ENCODE data around the gene SMYD5.
"Not testable (repeated sequence)": the region's sequence is repeated elsewhere in the genome, so short reads cannot be mapped to it uniquely, and the experiment has no call there.

Gene SMYD5

DNA sequence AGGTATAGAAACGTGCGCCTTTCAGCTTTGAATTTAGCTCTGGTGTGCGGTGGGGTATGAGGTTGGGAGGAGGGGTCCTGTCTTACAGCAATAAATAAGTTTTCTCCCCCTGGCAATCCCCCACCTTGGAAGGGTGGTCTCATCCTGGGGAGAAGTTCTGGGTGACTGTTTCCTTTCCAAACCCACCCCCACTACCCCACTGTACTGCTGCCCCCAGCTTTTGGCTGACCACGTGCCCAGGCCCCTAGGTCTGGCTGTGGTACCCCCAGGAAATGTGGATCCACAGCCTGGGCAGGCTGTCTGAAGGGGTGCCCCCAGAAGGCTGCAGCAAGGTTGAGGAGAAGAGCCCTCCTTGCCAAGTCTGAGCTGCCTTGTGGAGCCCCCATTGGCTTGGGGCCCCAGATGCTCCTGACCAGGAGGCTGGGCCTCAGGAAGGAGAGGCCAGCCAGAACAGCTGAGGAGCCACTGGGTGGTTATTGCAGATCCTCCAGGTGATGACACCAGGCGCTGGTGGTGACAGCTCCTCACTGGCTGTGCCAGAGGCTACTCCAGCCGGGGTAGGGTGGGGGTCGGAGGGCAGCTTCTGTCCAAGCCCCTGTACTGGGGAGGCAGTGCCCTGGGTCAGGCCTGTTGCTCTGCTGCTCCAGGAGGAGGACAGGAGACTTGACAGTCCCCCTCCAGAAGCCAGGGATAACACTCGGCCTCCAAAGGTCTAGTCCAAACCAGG lies 44.3 kb downstream of the SMYD5 start:
- TF ChIP-seq POU2F2 (IDR thresholded peaks at IDR 0.05; ENCODE audit: low read depth, low read length) (no peak), SPI1 (IDR thresholded peaks at IDR 0.05; ENCODE audit: low read depth, low read length) (no peak), POLR2AphosphoS5 (IDR thresholded peaks at IDR 0.05; ENCODE audit: low read depth, low read length) (no peak), TAF1 (IDR thresholded peaks at IDR 0.05; ENCODE audit: low read depth, low read length) (no peak), POLR2A (IDR thresholded peaks at IDR 0.05; ENCODE audit: low read depth, low read length) (no peak), PAX5 (IDR thresholded peaks at IDR 0.05; ENCODE audit: insufficient read depth, low read length, severe bottlenecking) (no peak)
- DNase-seq (ENCODE audit: insufficient read length, low spot score) = no peak
- FAIRE-seq = no peak

DNA sequence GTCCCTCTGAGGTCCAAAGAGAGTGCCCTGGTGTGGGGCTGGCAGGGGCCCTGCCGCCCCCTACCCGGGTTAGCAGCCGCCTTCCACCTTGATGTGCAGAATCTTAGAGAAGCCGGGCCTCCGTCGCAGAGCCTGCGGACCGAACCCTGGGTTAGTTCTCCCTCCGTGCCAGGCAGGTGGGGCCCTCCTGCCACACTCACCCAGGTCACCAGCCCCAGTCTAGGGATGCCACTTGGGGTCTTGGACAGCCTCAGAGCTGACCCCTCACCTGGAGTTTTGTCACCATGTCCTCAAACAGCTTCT lies 44.8 kb downstream of the SMYD5 start:
- FAIRE-seq (no peak), DNase-seq (ENCODE audit: insufficient read length, low spot score) (no peak)
- TF ChIP-seq TAF1 (IDR thresholded peaks at IDR 0.05; ENCODE audit: low read depth, low read length) = no peak

- FAIRE-seq = no peak
- DNase-seq (ENCODE audit: insufficient read length, low spot score) = no peak
- no peak for TF ChIP-seq POU2F2 (IDR thresholded peaks at IDR 0.05; ENCODE audit: low read depth, low read length)
- no peak for TF ChIP-seq POLR2AphosphoS5 (IDR thresholded peaks at IDR 0.05; ENCODE audit: low read depth, low read length)
- TF ChIP-seq PAX5 (IDR thresholded peaks at IDR 0.05; ENCODE audit: insufficient read depth, low read length, severe bottlenecking) = no peak
- TF ChIP-seq POLR2A (IDR thresholded peaks at IDR 0.05; ENCODE audit: low read depth, low read length) = no peak
- TF ChIP-seq TAF1 (IDR thresholded peaks at IDR 0.05; ENCODE audit: low read depth, low read length) = no peak
- no peak for TF ChIP-seq SPI1 (IDR thresholded peaks at IDR 0.05; ENCODE audit: low read depth, low read length)
Measured at GRCh38 chr2:73259276-73259675, 45.2 kb downstream of the SMYD5 start.

GRCh38 chr2:73259704-73260337 lies 45.8 kb downstream of the SMYD5 start:
- no peak for DNase-seq (ENCODE audit: insufficient read length, low spot score)
- no peak for FAIRE-seq
- TF ChIP-seq POLR2AphosphoS5 (IDR thresholded peaks at IDR 0.05; ENCODE audit: low read depth, low read length) (no peak), POU2F2 (IDR thresholded peaks at IDR 0.05; ENCODE audit: low read depth, low read length) (no peak), POLR2A (IDR thresholded peaks at IDR 0.05; ENCODE audit: low read depth, low read length) (no peak), SPI1 (IDR thresholded peaks at IDR 0.05; ENCODE audit: low read depth, low read length) (no peak)

DNA sequence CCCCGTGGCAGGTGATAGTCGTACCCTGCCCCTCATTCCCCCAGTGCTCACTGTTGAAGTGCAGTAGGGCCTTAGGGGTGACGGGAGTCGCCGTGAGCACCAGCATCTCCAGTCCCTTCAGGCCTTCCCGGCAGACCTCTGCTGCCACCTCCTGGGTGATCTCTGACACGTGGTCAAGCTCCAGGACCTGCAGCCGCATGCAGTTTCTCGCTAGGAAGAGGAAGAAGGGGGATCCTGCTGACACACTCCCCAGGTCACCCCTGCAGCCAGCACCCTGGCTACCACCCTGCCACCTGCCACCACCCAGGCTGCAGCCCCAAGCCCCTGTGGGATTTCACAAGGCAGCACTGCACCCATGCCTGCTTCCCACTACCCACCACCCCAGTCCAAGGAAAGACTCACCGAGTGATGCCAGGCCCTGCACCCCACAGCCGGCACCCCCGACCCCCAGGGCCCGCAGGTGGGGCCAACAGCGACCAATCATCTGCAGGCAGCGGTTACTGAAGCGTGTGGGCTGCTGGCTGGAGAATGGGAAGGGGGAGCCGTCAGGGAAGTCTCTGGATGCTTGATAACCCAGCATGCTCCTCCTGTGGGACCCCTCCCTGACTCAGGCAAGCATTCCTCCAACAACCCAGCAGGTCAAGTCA lies 46.4 kb downstream of the SMYD5 start:
- TF ChIP-seq SPI1 (IDR thresholded peaks at IDR 0.05; ENCODE audit: low read depth, low read length) = no peak
- TF ChIP-seq POU2F2 (IDR thresholded peaks at IDR 0.05; ENCODE audit: low read depth, low read length) = no peak
- no peak for TF ChIP-seq PAX5 (IDR thresholded peaks at IDR 0.05; ENCODE audit: insufficient read depth, low read length, severe bottlenecking)
- no peak for TF ChIP-seq POLR2AphosphoS5 (IDR thresholded peaks at IDR 0.05; ENCODE audit: low read depth, low read length)
- TF ChIP-seq POLR2A (IDR thresholded peaks at IDR 0.05; ENCODE audit: low read depth, low read length) = no peak
- no peak for FAIRE-seq
- no peak for DNase-seq (ENCODE audit: insufficient read length, low spot score)

DNA sequence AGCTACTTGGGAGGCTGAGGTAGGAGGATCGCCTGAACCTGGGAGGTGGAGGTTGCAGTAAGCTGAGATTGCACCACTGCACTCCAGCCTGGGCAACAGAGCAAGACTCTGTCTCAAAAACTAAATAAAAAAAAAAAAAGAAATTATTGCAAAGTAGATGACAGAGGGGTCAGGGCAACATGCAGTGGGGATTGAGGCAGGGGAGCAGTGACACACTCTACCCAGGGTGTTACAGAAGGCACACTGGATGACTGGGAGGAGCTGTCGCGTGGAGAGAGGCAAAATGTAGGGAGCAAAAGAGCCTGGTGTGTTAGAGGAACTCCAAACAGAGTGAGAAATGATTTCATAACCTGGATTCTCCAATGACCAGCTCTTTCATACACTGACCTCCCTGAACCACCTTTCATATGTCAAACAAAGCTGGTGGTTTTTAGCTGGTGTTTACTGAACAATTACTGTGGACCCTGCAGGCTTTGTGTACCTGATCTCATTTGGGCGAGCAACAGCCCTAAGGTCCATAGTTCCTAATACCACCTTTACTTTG lies 48.1 kb downstream of the SMYD5 start:
- TF ChIP-seq POU2F2 (IDR thresholded peaks at IDR 0.05; ENCODE audit: low read depth, low read length) (no peak), POLR2AphosphoS5 (IDR thresholded peaks at IDR 0.05; ENCODE audit: low read depth, low read length) (no peak), TAF1 (IDR thresholded peaks at IDR 0.05; ENCODE audit: low read depth, low read length) (no peak), POLR2A (IDR thresholded peaks at IDR 0.05; ENCODE audit: low read depth, low read length) (no peak), SPI1 (IDR thresholded peaks at IDR 0.05; ENCODE audit: low read depth, low read length) (no peak), PAX5 (IDR thresholded peaks at IDR 0.05; ENCODE audit: insufficient read depth, low read length, severe bottlenecking) (no peak)
- no peak for FAIRE-seq
- no peak for DNase-seq (ENCODE audit: insufficient read length, low spot score)

GRCh38 chr2:73262691-73263429 lies 48.8 kb downstream of the SMYD5 start:
- DNase-seq (ENCODE audit: insufficient read length, low spot score); FAIRE-seq: not testable (repeated sequence)

DNA sequence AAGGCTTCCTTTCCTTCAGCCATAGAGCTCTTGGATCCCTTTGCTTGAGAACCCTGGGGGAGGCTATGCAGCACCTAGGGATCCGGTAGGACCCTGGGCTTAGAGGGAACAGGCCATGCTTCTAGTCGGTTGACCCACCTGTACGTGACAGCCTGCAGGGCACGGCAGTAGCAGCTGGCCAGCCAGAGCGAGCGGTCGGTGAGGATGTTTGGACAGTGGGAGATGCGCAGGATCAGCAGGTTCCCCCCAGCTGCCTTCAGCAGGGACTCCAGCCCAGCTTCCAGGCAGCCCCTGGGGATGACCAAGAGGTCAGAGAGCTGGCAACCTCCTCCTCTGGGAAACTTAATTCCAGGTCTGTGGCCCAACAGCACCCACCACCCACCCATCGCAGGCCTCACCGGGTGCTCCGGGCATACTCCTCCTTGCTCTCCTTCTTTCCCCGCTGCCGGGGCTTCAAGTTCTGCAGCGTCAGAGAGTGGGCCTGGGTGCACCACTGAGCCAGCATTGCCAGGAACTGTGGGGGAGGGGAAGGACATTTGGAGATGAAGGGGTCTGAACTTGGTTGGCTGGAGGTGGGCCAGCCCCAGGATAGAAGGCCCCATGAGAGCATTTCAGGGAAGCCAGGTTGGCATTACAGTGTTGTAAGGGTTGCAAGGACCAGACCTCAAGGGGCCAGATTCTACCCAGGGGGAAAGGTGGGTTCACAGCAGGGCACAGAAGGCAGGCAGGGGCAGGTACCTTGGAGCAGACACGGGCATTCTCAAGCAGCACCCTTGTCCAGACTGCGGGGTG lies 49.7 kb downstream of the SMYD5 start:
- no peak for FAIRE-seq
- TF ChIP-seq SPI1 (IDR thresholded peaks at IDR 0.05; ENCODE audit: low read depth, low read length) = no peak
- no peak for TF ChIP-seq TAF1 (IDR thresholded peaks at IDR 0.05; ENCODE audit: low read depth, low read length)
- no peak for TF ChIP-seq PAX5 (IDR thresholded peaks at IDR 0.05; ENCODE audit: insufficient read depth, low read length, severe bottlenecking)
- TF ChIP-seq POLR2A (IDR thresholded peaks at IDR 0.05; ENCODE audit: low read depth, low read length) = no peak
- TF ChIP-seq POU2F2 (IDR thresholded peaks at IDR 0.05; ENCODE audit: low read depth, low read length) = no peak
- no peak for TF ChIP-seq POLR2AphosphoS5 (IDR thresholded peaks at IDR 0.05; ENCODE audit: low read depth, low read length)
- DNase-seq (ENCODE audit: insufficient read length, low spot score) = no peak

GRCh38 chr2:73264332-73264606 lies 50.2 kb downstream of the SMYD5 start:
- TF ChIP-seq POU2F2 (IDR thresholded peaks at IDR 0.05; ENCODE audit: low read depth, low read length) (no peak), TAF1 (IDR thresholded peaks at IDR 0.05; ENCODE audit: low read depth, low read length) (no peak), POLR2A (IDR thresholded peaks at IDR 0.05; ENCODE audit: low read depth, low read length) (no peak)
- no peak for DNase-seq (ENCODE audit: insufficient read length, low spot score)
- FAIRE-seq = no peak
